Spleen (tissue), 11 donors: Measurements from ENCODE around the gene ERC2. TPM values are rescaled to one million over a fixed set of nuclear protein-coding genes. Genes with fewer than 3 reads are reported as not detected.

Source experiments
- DNase-seq: peaks from one replicate; pipeline ENCODE4 v3.0.0-alpha.2; 2020
- H3K27ac ChIP-seq, 8 donors: fragments of 200-600 bp; sonication (generic) in 7 of 8; 1 replicate in 4 of 8; 2 replicates in 4 of 8; pipeline versions ENCODE4 v1.5.0 to v1.8.0; 2016 to 2021; ENCODE audit warnings: inconsistent platforms in 4 of 8, mild to moderate bottlenecking in 4 of 8, moderate library complexity in 1 of 8
- H3K27me3 ChIP-seq, 7 donors: fragments of 200-600 bp; sonication (generic) in 6 of 7; replicated peaks in 1 of 7; 1 replicate in 4 of 7; 2 replicates in 3 of 7; pipeline versions ENCODE4 v1.5.0 to v1.8.0; 2016 to 2021; ENCODE audit warnings: inconsistent platforms in 3 of 7, mild to moderate bottlenecking in 1 of 7
- H3K36me3 ChIP-seq, 6 donors: fragments of 200-600 bp; sonication (generic) in 5 of 6; 1 replicate in 4 of 6; 2 replicates in 2 of 6; pipeline versions ENCODE4 v1.5.0 to v1.8.0; 2016 to 2021; ENCODE audit warnings: inconsistent platforms in 2 of 6
- H3K4me1 ChIP-seq, 6 donors: fragments of 200-600 bp; sonication (generic) in 5 of 6; 1 replicate in 3 of 6; 2 replicates in 3 of 6; pipeline versions ENCODE4 v1.5.0 to v1.8.0; 2016 to 2021; ENCODE audit warnings: inconsistent platforms in 3 of 6
- H3K4me3 ChIP-seq, 8 donors: fragments of 200-600 bp; sonication (generic) in 7 of 8; 1 replicate in 4 of 8; 2 replicates in 4 of 8; pipeline versions ENCODE4 v1.5.0 to v1.8.0; 2016 to 2021; ENCODE audit warnings: inconsistent platforms in 4 of 8, mild to moderate bottlenecking in 4 of 8, moderate library complexity in 2 of 8
- H3K9me3 ChIP-seq, 8 donors: fragments of 200-600 bp; sonication (generic) in 7 of 8; 1 replicate in 4 of 8; 2 replicates in 4 of 8; pipeline versions ENCODE4 v1.5.0 to v1.8.0; 2016 to 2021; ENCODE audit warnings: inconsistent platforms in 4 of 8
- POLR2A ChIP-seq, 3 donors: fragments of 450-650 bp; IDR thresholded peaks; one replicate each; pipeline ENCODE4 v1.5.1; 2017; ENCODE audit warnings: antibody characterized with exemption in 3 of 3, mild to moderate bottlenecking in 1 of 3
- POLR2AphosphoS5 ChIP-seq, 3 donors: sonication (generic); formaldehyde crosslinking; IDR thresholded peaks; one replicate each; pipeline ENCODE4 v1.5.1; 2017; ENCODE audit warnings: antibody characterized with exemption in 3 of 3
- WGBS, 5 donors: extraction: QIAGEN DNeasy Blood & Tissue Kit in 3 of 5; methylation state at CpG; one replicate each; pipeline versions ENCODE4 v1.1.5 to v1.1.7; 2013 to 2018; 5-methylcytosine and 5-hydroxymethylcytosine counted together
- intact Hi-C: fragments of 100-400 bp; cut with DNase I; formaldehyde crosslinking; loops from one replicate; pipeline ENCODE4 v1.15.0; 2023; ENCODE audit warnings: low total_unique reads
- polyA plus RNA-seq, 3 donors: library from polyadenylated mRNA; stranded (reverse); fragments of 200-250 nt; gene quantifications; one replicate each; pipeline ENCODE4 v1.2.1, GENCODE V29; 2013
- total RNA-seq, 7 donors: library from RNA; depleted of rRNA in 3 of 7; stranded (reverse); fragments of >200 nt in 3 of 7; fragmentation: NEBNext Ultra II Directional in 4 of 7; extraction: Animal tissue kit (Norgen Biotek cat#: 25700) in 4 of 7; gene quantifications; one replicate each; pipeline versions ENCODE4 v1.1.0 to v1.2.1, GENCODE V29; 2016 to 2021
- TF ChIP-seq, protein P1 (sequence below), 11 experiments: fragments of 200-600 bp in 7 of 11; fragments of 450-650 bp in 4 of 11; sonication (generic) in 4 of 11; IDR thresholded peaks in 8 of 11; conservative IDR thresholded peaks in 3 of 11; 1 replicate in 7 of 11; 2 replicates in 4 of 11; pipeline versions ENCODE4 v1.4.0 to v1.8.0; 2016 to 2021; ENCODE audit warnings: antibody characterized with exemption in 11 of 11, inconsistent platforms in 4 of 11, mild to moderate bottlenecking in 1 of 11
- donor health status: healthy with polysubstance abuse.
- donor health status: DM: no; HTN: no; CAD: no; lungs with moderate emphysema.
- donor health status: DM: no; HTN: no; CAD: no.
- donor health status: Bipolar disorder and iron deficiency.
- donor health status: healthy.
- donor health status: DM: no; HTN: no; CAD: no.
- donor health status: DM: yes; HTN: yes; CAD: no.

Gene ERC2
- total and polyA plus RNA-seq, 10 donors, result 0.04 to 4.9 (median 0.39) TPM

DNA sequence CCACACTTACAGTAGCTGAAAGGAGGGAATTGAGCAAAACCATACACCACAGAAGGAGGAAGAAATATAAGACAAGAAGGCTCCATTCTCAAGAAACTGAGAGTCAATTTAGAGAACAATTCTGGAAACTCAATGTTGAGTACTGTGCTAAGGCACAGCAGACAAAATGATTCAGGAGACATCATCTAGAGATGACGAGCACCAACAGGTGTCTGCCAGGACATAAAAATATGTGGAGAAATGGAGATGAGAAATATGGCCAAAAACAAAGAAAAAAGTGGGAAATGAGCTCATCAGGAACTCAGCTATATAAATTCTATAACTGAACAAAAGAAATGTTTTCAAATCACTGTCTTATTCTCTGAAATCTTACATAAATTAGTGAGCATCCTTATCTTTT is 343.7 kb downstream of the ERC2 start:
- no peak for DNase-seq
- H3K4me3 ChIP-seq, result no peak overlapping the region
- H3K27ac ChIP-seq, result no peak overlapping the region
- H3K9me3 ChIP-seq, result no peaks in the 10 kb centered on the region
- WGBS, 5 donors, result 59 to 91% (median 74%) methylated on average over 1 of the region's 1 CpG
- no peaks in the 10 kb centered on the region for H3K4me1 ChIP-seq
- no peaks in the 10 kb centered on the region for H3K27me3 ChIP-seq
- intact Hi-C loops, result no loop called here
- TF ChIP-seq POLR2AphosphoS5 (IDR thresholded peaks at IDR 0.05), result no peak
- TF ChIP-seq, protein P1, sequence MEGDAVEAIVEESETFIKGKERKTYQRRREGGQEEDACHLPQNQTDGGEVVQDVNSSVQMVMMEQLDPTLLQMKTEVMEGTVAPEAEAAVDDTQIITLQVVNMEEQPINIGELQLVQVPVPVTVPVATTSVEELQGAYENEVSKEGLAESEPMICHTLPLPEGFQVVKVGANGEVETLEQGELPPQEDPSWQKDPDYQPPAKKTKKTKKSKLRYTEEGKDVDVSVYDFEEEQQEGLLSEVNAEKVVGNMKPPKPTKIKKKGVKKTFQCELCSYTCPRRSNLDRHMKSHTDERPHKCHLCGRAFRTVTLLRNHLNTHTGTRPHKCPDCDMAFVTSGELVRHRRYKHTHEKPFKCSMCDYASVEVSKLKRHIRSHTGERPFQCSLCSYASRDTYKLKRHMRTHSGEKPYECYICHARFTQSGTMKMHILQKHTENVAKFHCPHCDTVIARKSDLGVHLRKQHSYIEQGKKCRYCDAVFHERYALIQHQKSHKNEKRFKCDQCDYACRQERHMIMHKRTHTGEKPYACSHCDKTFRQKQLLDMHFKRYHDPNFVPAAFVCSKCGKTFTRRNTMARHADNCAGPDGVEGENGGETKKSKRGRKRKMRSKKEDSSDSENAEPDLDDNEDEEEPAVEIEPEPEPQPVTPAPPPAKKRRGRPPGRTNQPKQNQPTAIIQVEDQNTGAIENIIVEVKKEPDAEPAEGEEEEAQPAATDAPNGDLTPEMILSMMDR (IDR thresholded peaks at IDR 0.05 in 8 of 11, conservative IDR thresholded peaks at IDR 0.05 in 3 of 11), result no peak
- no peak for TF ChIP-seq POLR2A (IDR thresholded peaks at IDR 0.05)
- no peaks in the 10 kb centered on the region for H3K36me3 ChIP-seq

DNA sequence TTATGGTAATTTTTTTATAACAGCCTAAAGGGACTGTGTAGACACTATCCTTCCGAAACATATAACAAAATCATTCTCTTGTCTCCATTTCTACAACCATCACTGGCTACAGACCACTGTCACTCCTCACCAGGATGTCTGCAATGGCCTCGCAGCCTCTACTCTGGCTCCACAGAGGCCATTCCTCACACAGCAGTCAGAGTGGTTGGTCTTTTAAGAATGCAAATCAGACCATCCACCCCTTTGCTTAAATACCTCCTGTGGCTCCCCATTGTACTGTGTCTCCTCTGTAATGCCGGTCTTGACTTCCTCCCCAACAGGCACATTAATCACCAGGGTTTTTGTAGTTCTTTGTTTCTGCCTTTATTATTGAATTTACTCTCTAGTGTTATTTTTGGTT is 344.8 kb downstream of the ERC2 start:
- Histone ChIP-seq H3K27me3 (no peaks in the 10 kb centered on the region), H3K36me3 (no peaks in the 10 kb centered on the region), H3K27ac (no peak overlapping the region), H3K4me1 (no peaks in the 10 kb centered on the region), H3K9me3 (no peaks in the 10 kb centered on the region), H3K4me3 (no peak overlapping the region)
- TF ChIP-seq, protein P1 (IDR thresholded peaks at IDR 0.05 in 8 of 11, conservative IDR thresholded peaks at IDR 0.05 in 3 of 11), result no peak
- no peak for TF ChIP-seq POLR2AphosphoS5 (IDR thresholded peaks at IDR 0.05)
- TF ChIP-seq POLR2A (IDR thresholded peaks at IDR 0.05), result no peak
- intact Hi-C loops, result no loop called here
- WGBS, 5 donors, result 78 to 85% (median 80%) methylated on average over 3 of the region's 3 CpGs
- no peak for DNase-seq

DNA sequence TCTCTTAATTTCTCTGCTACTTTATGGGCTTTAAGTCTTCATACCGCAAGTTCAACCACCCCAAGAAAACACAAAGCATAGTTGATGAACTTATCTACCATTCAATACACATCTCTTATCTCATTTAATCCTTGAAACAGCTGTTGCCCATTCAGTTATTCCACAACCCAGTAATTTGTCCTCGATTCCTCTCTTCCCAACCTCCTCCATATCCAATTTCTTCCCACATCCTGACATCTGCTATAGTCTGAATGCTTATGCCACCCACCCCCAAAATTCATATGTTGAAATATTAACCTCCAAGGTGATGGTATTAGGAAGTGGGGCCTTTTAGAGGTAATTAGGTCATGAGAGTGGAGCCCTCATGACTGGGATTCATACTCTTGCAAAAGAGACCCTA is 345.4 kb downstream of the ERC2 start:
- no peaks in the 10 kb centered on the region for H3K9me3 ChIP-seq
- WGBS, 5 donors, result 63 to 86% (median 80%) methylated on average over 2 of the region's 2 CpGs
- no peaks in the 10 kb centered on the region for H3K36me3 ChIP-seq
- TF ChIP-seq, protein P1 (IDR thresholded peaks at IDR 0.05 in 8 of 11, conservative IDR thresholded peaks at IDR 0.05 in 3 of 11), result no peak
- TF ChIP-seq POLR2AphosphoS5 (IDR thresholded peaks at IDR 0.05) (no peak), POLR2A (IDR thresholded peaks at IDR 0.05) (no peak)
- H3K27me3 ChIP-seq, result no peaks in the 10 kb centered on the region
- no peak for DNase-seq
- intact Hi-C loops, result no loop called here
- no peak overlapping the region for H3K27ac ChIP-seq
- no peak overlapping the region for H3K4me3 ChIP-seq
- no peaks in the 10 kb centered on the region for H3K4me1 ChIP-seq

DNA sequence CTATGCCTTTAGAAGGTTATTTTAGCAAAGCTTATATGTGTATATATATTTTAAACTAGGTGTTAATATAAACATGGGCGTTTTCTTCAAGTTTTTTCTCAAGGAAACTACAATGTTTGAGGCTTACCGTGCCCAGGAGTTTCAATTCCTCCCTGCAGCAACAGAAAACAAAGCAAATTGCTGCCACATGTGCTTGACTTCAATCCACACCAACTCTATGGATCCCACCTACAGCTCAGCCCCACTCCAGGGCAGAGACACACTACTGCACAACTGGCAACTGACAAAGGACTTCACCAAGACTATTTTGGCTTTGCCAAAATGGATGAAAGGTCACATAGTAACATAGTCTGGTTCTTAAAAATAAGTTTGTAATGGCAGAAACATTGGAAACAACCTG is 346.6 kb downstream of the ERC2 start:
- Histone ChIP-seq H3K9me3 (no peaks in the 10 kb centered on the region), H3K4me3 (no peak overlapping the region), H3K4me1 (no peaks in the 10 kb centered on the region), H3K36me3 (no peaks in the 10 kb centered on the region), H3K27me3 (no peaks in the 10 kb centered on the region), H3K27ac (no peak overlapping the region)
- 63 to 74% (median 72%) methylated on average over 2 of the region's 2 CpGs for WGBS, 5 donors
- TF ChIP-seq, protein P1 (IDR thresholded peaks at IDR 0.05 in 8 of 11, conservative IDR thresholded peaks at IDR 0.05 in 3 of 11), result no peak
- no peak for TF ChIP-seq POLR2AphosphoS5 (IDR thresholded peaks at IDR 0.05)
- TF ChIP-seq POLR2A (IDR thresholded peaks at IDR 0.05), result no peak
- DNase-seq, result no peak
- intact Hi-C loops, result no loop called here
